ENCODE data around the gene MYO1B. TPM values are rescaled to one million over a fixed set of nuclear protein-coding genes. Genes with fewer than 3 reads are reported as not detected.

MYO1B gene
- total RNA-seq, 1 donor from 2014 or later, result 7.0 TPM

- no peaks in the 10 kb centered on the region for H3K27me3 Mint-ChIP-seq (ENCODE audit: low read depth)
- H3K27ac Mint-ChIP-seq, result no peak overlapping the region
- no peaks in the 10 kb centered on the region for H3K9me3 Mint-ChIP-seq
- DNase-seq (ENCODE audit: low spot score), result no peak
- H3K4me3 Mint-ChIP-seq (ENCODE audit: low read depth), result no peak overlapping the region
- no peaks in the 10 kb centered on the region for H3K36me3 Mint-ChIP-seq (ENCODE audit: low read depth)
- H3K4me1 Mint-ChIP-seq (ENCODE audit: low read depth), result peaks cover 22% of the 10 kb centered on the region
- intact Hi-C loops (cut with micrococcal nuclease), result no loop called here
Measured at GRCh38 chr2:191401287-191401686, 156.1 kb downstream of the MYO1B start.

GRCh38 chr2:191402966-191403565 lies 157.9 kb downstream of the MYO1B start:
- H3K36me3 Mint-ChIP-seq (ENCODE audit: low read depth), result no peaks in the 10 kb centered on the region
- intact Hi-C loops (cut with micrococcal nuclease), result no loop called here
- no peak overlapping the region for H3K27ac Mint-ChIP-seq
- no peaks in the 10 kb centered on the region for H3K9me3 Mint-ChIP-seq
- H3K4me3 Mint-ChIP-seq (ENCODE audit: low read depth), result no peak overlapping the region
- H3K27me3 Mint-ChIP-seq (ENCODE audit: low read depth), result no peaks in the 10 kb centered on the region
- H3K4me1 Mint-ChIP-seq (ENCODE audit: low read depth), result peaks cover 24% of the 10 kb centered on the region
- no peak for DNase-seq (ENCODE audit: low spot score)

- Mint-ChIP-seq H3K27me3 (ENCODE audit: low read depth) (no peaks in the 10 kb centered on the region), H3K36me3 (ENCODE audit: low read depth) (peaks cover 4% of the 10 kb centered on the region)
- intact Hi-C loops (cut with micrococcal nuclease), result no loop called here
Measured at GRCh38 chr2:191404568-191404991, 159.4 kb downstream of the MYO1B start.

GRCh38 chr2:191405546-191405945 lies 160.3 kb downstream of the MYO1B start:
- Mint-ChIP-seq H3K27ac (no peak overlapping the region), H3K4me3 (ENCODE audit: low read depth) (no peak overlapping the region), H3K4me1 (ENCODE audit: low read depth) (peaks cover 24% of the 10 kb centered on the region), H3K9me3 (no peaks in the 10 kb centered on the region), H3K27me3 (ENCODE audit: low read depth) (no peaks in the 10 kb centered on the region), H3K36me3 (ENCODE audit: low read depth) (peaks cover 4% of the 10 kb centered on the region)
- intact Hi-C loops (cut with micrococcal nuclease), result no loop called here
- no peak for DNase-seq (ENCODE audit: low spot score)

More at GRCh38 chr2:191404568-191404991, 159.4 kb downstream of the MYO1B start:
- peaks cover 24% of the 10 kb centered on the region for H3K4me1 Mint-ChIP-seq (ENCODE audit: low read depth)
- H3K4me3 Mint-ChIP-seq (ENCODE audit: low read depth), result no peak overlapping the region
- DNase-seq (ENCODE audit: low spot score), result no peak
- no peak overlapping the region for H3K27ac Mint-ChIP-seq
- H3K9me3 Mint-ChIP-seq, result no peaks in the 10 kb centered on the region

- H3K9me3 Mint-ChIP-seq, result no peaks in the 10 kb centered on the region
- peaks cover 11% of the 10 kb centered on the region for H3K36me3 Mint-ChIP-seq (ENCODE audit: low read depth)
- no peaks in the 10 kb centered on the region for H3K27me3 Mint-ChIP-seq (ENCODE audit: low read depth)
- peaks cover 16% of the 10 kb centered on the region for H3K4me1 Mint-ChIP-seq (ENCODE audit: low read depth)
- intact Hi-C loops (cut with micrococcal nuclease), result no loop called here
- no peak for DNase-seq (ENCODE audit: low spot score)
- no peak overlapping the region for H3K27ac Mint-ChIP-seq
- no peak overlapping the region for H3K4me3 Mint-ChIP-seq (ENCODE audit: low read depth)
Measured at GRCh38 chr2:191410646-191411436, 165.6 kb downstream of the MYO1B start.

GRCh38 chr2:191411472-191411871 lies 166.3 kb downstream of the MYO1B start:
- no peak overlapping the region for H3K27ac Mint-ChIP-seq
- peaks cover 11% of the 10 kb centered on the region for H3K36me3 Mint-ChIP-seq (ENCODE audit: low read depth)
- H3K27me3 Mint-ChIP-seq (ENCODE audit: low read depth), result no peaks in the 10 kb centered on the region
- H3K9me3 Mint-ChIP-seq, result no peaks in the 10 kb centered on the region
- intact Hi-C loops (cut with micrococcal nuclease), result no loop called here
- H3K4me1 Mint-ChIP-seq (ENCODE audit: low read depth), result peaks cover 12% of the 10 kb centered on the region
- no peak overlapping the region for H3K4me3 Mint-ChIP-seq (ENCODE audit: low read depth)
- DNase-seq (ENCODE audit: low spot score), result no peak

GRCh38 chr2:191412353-191412752 lies 167.1 kb downstream of the MYO1B start:
- intact Hi-C loops (cut with micrococcal nuclease), result no loop called here
- H3K27ac Mint-ChIP-seq, result no peak overlapping the region
- peaks cover 11% of the 10 kb centered on the region for H3K36me3 Mint-ChIP-seq (ENCODE audit: low read depth)
- H3K9me3 Mint-ChIP-seq, result no peaks in the 10 kb centered on the region
- H3K4me1 Mint-ChIP-seq (ENCODE audit: low read depth), result peaks cover 10% of the 10 kb centered on the region
- no peak for DNase-seq (ENCODE audit: low spot score)
- H3K27me3 Mint-ChIP-seq (ENCODE audit: low read depth), result no peaks in the 10 kb centered on the region
- no peak overlapping the region for H3K4me3 Mint-ChIP-seq (ENCODE audit: low read depth)

- Mint-ChIP-seq H3K4me1 (ENCODE audit: low read depth) (peaks cover 10% of the 10 kb centered on the region), H3K27me3 (ENCODE audit: low read depth) (no peaks in the 10 kb centered on the region), H3K36me3 (ENCODE audit: low read depth) (peaks cover 6% of the 10 kb centered on the region), H3K27ac (no peak overlapping the region), H3K4me3 (ENCODE audit: low read depth) (no peak overlapping the region), H3K9me3 (no peaks in the 10 kb centered on the region)
- intact Hi-C loops (cut with micrococcal nuclease), result no loop called here
- no peak for DNase-seq (ENCODE audit: low spot score)
Measured at GRCh38 chr2:191415101-191415500, 169.9 kb downstream of the MYO1B start.

- intact Hi-C loops (cut with micrococcal nuclease), result no loop called here
- H3K4me3 Mint-ChIP-seq (ENCODE audit: low read depth), result no peak overlapping the region
- no peak for DNase-seq (ENCODE audit: low spot score)
- no peaks in the 10 kb centered on the region for H3K9me3 Mint-ChIP-seq
- H3K4me1 Mint-ChIP-seq (ENCODE audit: low read depth), result peaks cover 10% of the 10 kb centered on the region
- H3K27me3 Mint-ChIP-seq (ENCODE audit: low read depth), result no peaks in the 10 kb centered on the region
- no peak overlapping the region for H3K27ac Mint-ChIP-seq
- H3K36me3 Mint-ChIP-seq (ENCODE audit: low read depth), result peaks cover 6% of the 10 kb centered on the region
Measured at GRCh38 chr2:191415858-191416257, 170.7 kb downstream of the MYO1B start.

GRCh38 chr2:191417746-191418145 lies 172.5 kb downstream of the MYO1B start:
- Mint-ChIP-seq H3K9me3 (no peaks in the 10 kb centered on the region), H3K4me3 (ENCODE audit: low read depth) (no peak overlapping the region), H3K27me3 (ENCODE audit: low read depth) (no peaks in the 10 kb centered on the region), H3K36me3 (ENCODE audit: low read depth) (peaks cover 6% of the 10 kb centered on the region), H3K4me1 (ENCODE audit: low read depth) (peaks cover 14% of the 10 kb centered on the region), H3K27ac (no peak overlapping the region)
- DNase-seq (ENCODE audit: low spot score), result no peak
- intact Hi-C loops (cut with micrococcal nuclease), result no loop called here

- H3K27me3 Mint-ChIP-seq (ENCODE audit: low read depth), result no peaks in the 10 kb centered on the region
- H3K4me1 Mint-ChIP-seq (ENCODE audit: low read depth), result peaks cover 5% of the 10 kb centered on the region
- no peaks in the 10 kb centered on the region for H3K9me3 Mint-ChIP-seq
- no peak overlapping the region for H3K4me3 Mint-ChIP-seq (ENCODE audit: low read depth)
- intact Hi-C loops (cut with micrococcal nuclease), result no loop called here
- no peak overlapping the region for H3K27ac Mint-ChIP-seq
- DNase-seq (ENCODE audit: low spot score), result no peak
- H3K36me3 Mint-ChIP-seq (ENCODE audit: low read depth), result no peaks in the 10 kb centered on the region
Measured at GRCh38 chr2:191421950-191422349, 176.7 kb downstream of the MYO1B start.

GRCh38 chr2:191427031-191427430 lies 181.8 kb downstream of the MYO1B start:
- Mint-ChIP-seq H3K4me3 (ENCODE audit: low read depth) (no peak overlapping the region), H3K9me3 (no peaks in the 10 kb centered on the region)
- intact Hi-C loops (cut with micrococcal nuclease), result no loop called here

GRCh38 chr2:191428141-191428540 lies 182.9 kb downstream of the MYO1B start:
- no peak for DNase-seq (ENCODE audit: low spot score)
- intact Hi-C loops (cut with micrococcal nuclease), result no loop called here
- Mint-ChIP-seq H3K4me3 (ENCODE audit: low read depth) (no peak overlapping the region), H3K9me3 (no peaks in the 10 kb centered on the region), H3K27ac (no peak overlapping the region), H3K4me1 (ENCODE audit: low read depth) (no peaks in the 10 kb centered on the region), H3K36me3 (ENCODE audit: low read depth) (no peaks in the 10 kb centered on the region), H3K27me3 (ENCODE audit: low read depth) (no peaks in the 10 kb centered on the region)

More at GRCh38 chr2:191427031-191427430, 181.8 kb downstream of the MYO1B start:
- Mint-ChIP-seq H3K27ac (no peak overlapping the region), H3K27me3 (ENCODE audit: low read depth) (no peaks in the 10 kb centered on the region), H3K36me3 (ENCODE audit: low read depth) (no peaks in the 10 kb centered on the region), H3K4me1 (ENCODE audit: low read depth) (peaks cover 2% of the 10 kb centered on the region)
- DNase-seq (ENCODE audit: low spot score), result no peak

Measured in activated T-helper 2 cell treated with anti-CD3 and anti-CD28 coated beads, Interferon-gamma antibody, Interleukin-2, Interleukin-4, amounts not matched to agents 10 μg/mL and 5 μg/mL and 100 μg/mL, durations not matched to agents 14 hours and 24 hours and 36 hours (primary cell).